DOHH2 (cell line): ENCODE measurements around the gene UGT1A6.

Source experiments
- H3F3A ChIP-seq: fragments of 200-600 bp; sonication (generic), shearing (Covaris generic); 2 replicates; pipeline ENCODE4 v1.6.0; 2016; ENCODE audit warnings: antibody characterized with exemption, mild to moderate bottlenecking; ENCODE audit not compliant: control insufficient read depth, insufficient read depth
- H3K27ac ChIP-seq: fragments of 200-600 bp; sonication (generic); 2 replicates; pipeline ENCODE4 v1.5.1; 2014; ENCODE audit warnings: low read depth, mild to moderate bottlenecking, low read length, moderate library complexity
- H3K27me3 ChIP-seq: fragments of 200-600 bp; sonication (generic); 2 replicates; pipeline ENCODE4 v1.6.1; 2014; ENCODE audit warnings: mild to moderate bottlenecking, low read length, mixed read lengths; ENCODE audit not compliant: control insufficient read depth
- H3K36me3 ChIP-seq: fragments of 200-600 bp; sonication (generic); 2 replicates; pipeline ENCODE4 v1.6.1; 2014; ENCODE audit warnings: mild to moderate bottlenecking, low read length, moderate library complexity, mixed read lengths; ENCODE audit not compliant: control insufficient read depth
- H3K4me1 ChIP-seq: fragments of 200-600 bp; sonication (generic); 2 replicates; pipeline ENCODE4 v1.6.1; 2014; ENCODE audit warnings: mild to moderate bottlenecking, low read length, mixed read lengths; ENCODE audit not compliant: control insufficient read depth
- H3K4me2 ChIP-seq: fragments of 200-600 bp; sonication (generic); 2 replicates; pipeline ENCODE4 v1.6.0; 2014; ENCODE audit warnings: mild to moderate bottlenecking, low read length, moderate library complexity
- H3K4me3 ChIP-seq: fragments of 200-600 bp; sonication (generic); 2 replicates; pipeline ENCODE4 v1.5.1; 2014; ENCODE audit warnings: mild to moderate bottlenecking, low read length, mixed read lengths
- H3K79me2 ChIP-seq: fragments of 200-600 bp; sonication (generic); 2 replicates; pipeline ENCODE4 v1.6.1; 2014; ENCODE audit warnings: mild to moderate bottlenecking, low read length, mixed read lengths; ENCODE audit not compliant: control insufficient read depth
- H3K9me2 ChIP-seq: fragments of 200-600 bp; sonication (generic); replicated peaks from 2 replicates; pipeline ENCODE4 v1.6.1; 2014; ENCODE audit warnings: mild to moderate bottlenecking, low read length, mixed read lengths; ENCODE audit not compliant: control insufficient read depth
- H3K9me3 ChIP-seq: fragments of 200-600 bp; sonication (generic); 2 replicates; pipeline ENCODE4 v1.6.1; 2014; ENCODE audit warnings: antibody characterized with exemption, low read length, mixed read lengths; ENCODE audit not compliant: control insufficient read depth, insufficient read depth
- H4K20me1 ChIP-seq: fragments of 200-600 bp; sonication (generic); 2 replicates; pipeline ENCODE4 v1.6.0; 2014; ENCODE audit warnings: low read depth, mild to moderate bottlenecking, antibody characterized with exemption, low read length, moderate library complexity; ENCODE audit not compliant: control insufficient read depth, insufficient read depth
- EZH2phosphoT487 ChIP-seq: fragments of 200-600 bp; sonication (generic); IDR thresholded peaks from 2 replicates; pipeline ENCODE4 v1.6.1; 2017; ENCODE audit warnings: borderline replicate concordance, mild to moderate bottlenecking, antibody characterized with exemption, low read length, moderate library complexity, mixed read lengths
- TF ChIP-seq, protein P1 (sequence below): fragments of 200-600 bp; sonication (generic); IDR thresholded peaks from one replicate; pipeline ENCODE4 v1.5.1; 2014; ENCODE audit warnings: antibody characterized with exemption, mild to moderate bottlenecking, low read depth, low read length; ENCODE audit not compliant: poor library complexity, severe bottlenecking

UGT1A6 gene

DNA sequence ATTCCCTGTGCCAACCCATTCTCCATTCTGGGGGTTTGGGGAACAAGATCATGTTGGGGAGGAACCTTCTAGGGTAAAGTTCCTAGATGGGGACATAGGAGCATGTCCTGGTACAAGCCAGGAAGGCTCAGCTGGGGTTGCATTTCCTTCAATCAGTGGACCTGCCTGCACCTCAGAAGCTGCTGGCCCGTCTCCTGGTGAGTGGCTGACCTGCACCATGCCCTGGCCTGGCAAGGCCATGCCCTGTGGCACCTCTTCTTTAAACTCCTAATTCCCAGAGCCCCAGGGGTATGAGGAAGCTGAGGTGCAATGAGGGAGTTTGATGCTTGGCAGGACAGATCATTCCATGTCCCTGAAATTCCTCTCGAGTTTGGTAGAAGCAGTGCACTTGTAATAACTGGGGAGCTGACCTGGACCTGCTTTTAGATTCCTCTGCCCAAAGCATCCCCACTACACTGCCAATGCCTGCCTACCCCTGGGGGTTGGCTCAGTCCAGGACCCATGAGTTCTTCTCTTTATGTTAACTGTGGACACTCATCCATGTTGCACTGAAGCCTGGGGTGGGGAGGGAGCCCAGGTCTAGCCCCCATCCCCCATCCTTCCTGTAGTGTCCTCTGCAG, 110.7 kb downstream of the UGT1A6 start:
- TF ChIP-seq EZH2phosphoT487 = no peak
- TF ChIP-seq, protein P1, sequence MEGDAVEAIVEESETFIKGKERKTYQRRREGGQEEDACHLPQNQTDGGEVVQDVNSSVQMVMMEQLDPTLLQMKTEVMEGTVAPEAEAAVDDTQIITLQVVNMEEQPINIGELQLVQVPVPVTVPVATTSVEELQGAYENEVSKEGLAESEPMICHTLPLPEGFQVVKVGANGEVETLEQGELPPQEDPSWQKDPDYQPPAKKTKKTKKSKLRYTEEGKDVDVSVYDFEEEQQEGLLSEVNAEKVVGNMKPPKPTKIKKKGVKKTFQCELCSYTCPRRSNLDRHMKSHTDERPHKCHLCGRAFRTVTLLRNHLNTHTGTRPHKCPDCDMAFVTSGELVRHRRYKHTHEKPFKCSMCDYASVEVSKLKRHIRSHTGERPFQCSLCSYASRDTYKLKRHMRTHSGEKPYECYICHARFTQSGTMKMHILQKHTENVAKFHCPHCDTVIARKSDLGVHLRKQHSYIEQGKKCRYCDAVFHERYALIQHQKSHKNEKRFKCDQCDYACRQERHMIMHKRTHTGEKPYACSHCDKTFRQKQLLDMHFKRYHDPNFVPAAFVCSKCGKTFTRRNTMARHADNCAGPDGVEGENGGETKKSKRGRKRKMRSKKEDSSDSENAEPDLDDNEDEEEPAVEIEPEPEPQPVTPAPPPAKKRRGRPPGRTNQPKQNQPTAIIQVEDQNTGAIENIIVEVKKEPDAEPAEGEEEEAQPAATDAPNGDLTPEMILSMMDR = no peak
- H3K27ac ChIP-seq = no peak overlapping the region
- no peaks in the 10 kb centered on the region for H3F3A ChIP-seq
- no peaks in the 10 kb centered on the region for H3K79me2 ChIP-seq
- no peaks in the 10 kb centered on the region for H3K9me2 ChIP-seq
- H3K36me3 ChIP-seq = no peaks in the 10 kb centered on the region
- H3K4me3 ChIP-seq = no peak overlapping the region
- H4K20me1 ChIP-seq = no peaks in the 10 kb centered on the region
- peaks cover 9% of the 10 kb centered on the region for H3K4me1 ChIP-seq
- no peaks in the 10 kb centered on the region for H3K9me3 ChIP-seq
- no peak overlapping the region for H3K4me2 ChIP-seq
- peaks cover 6% of the 10 kb centered on the region; the same call in 1 of the 2 replicates for H3K27me3 ChIP-seq

DNA sequence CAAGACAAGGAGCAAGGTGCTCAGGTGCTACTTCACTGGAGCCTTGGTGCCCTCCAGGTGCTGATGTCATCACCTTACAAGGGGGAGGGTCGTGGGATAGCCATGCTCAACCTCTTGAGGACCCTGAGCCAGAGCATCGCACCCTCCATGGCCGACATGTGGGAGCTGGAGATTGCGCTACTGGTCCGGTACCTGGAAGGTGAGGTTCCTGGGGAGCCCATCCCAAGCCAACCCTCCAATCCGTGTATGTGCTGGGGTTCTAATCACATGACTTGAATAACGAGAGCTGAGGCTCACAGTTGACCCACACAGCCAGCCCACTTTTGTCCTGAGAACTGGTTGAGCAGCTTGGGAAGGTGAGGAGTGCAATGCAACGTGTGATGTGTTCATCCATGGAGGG, 111.3 kb downstream of the UGT1A6 start:
- no peak overlapping the region for H3K4me3 ChIP-seq
- no peaks in the 10 kb centered on the region for H4K20me1 ChIP-seq
- no peak overlapping the region for H3K27ac ChIP-seq
- H3K4me2 ChIP-seq = no peak overlapping the region
- no peaks in the 10 kb centered on the region for H3K9me3 ChIP-seq
- no peaks in the 10 kb centered on the region for H3K36me3 ChIP-seq
- H3K79me2 ChIP-seq = no peaks in the 10 kb centered on the region
- H3K4me1 ChIP-seq = peaks cover 9% of the 10 kb centered on the region
- TF ChIP-seq EZH2phosphoT487 = no peak
- TF ChIP-seq, protein P1 = no peak
- no peaks in the 10 kb centered on the region for H3K9me2 ChIP-seq
- no peaks in the 10 kb centered on the region for H3F3A ChIP-seq
- peaks cover 9% of the 10 kb centered on the region; the same call in 1 of the 2 replicates for H3K27me3 ChIP-seq

DNA sequence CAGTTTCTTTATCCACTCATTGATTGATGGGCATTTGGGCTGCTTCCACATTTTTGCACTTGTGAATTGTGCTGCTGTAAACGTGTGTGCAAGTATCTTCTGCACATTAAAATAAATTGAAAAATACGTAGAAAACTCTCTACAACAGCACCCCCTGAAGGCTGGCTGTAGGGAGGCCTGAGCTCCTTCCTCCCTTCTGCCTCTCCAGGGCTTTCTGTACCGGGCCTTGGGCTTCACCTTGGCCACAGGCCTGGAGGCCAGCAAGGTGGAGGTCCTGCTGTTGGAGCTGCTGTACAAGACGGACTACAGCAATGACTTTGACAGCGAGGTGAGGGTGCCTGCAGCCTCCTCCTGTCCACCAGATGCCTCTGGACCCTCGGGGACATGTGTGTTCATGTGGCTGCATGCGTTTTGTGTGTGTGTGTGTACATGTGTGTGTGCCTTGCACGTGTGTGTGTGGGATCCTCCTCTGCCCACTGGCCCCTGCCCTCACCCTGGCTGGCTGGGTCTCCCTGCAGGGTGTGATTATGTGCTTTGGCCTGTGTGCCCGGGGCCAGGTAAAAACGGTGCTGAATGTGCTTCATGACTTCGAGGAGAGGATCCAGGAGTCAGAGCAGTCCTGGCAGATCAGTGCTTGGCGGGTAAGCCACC, 114.7 kb downstream of the UGT1A6 start:
- no peaks in the 10 kb centered on the region for H3K4me1 ChIP-seq
- H3K9me3 ChIP-seq = no peaks in the 10 kb centered on the region
- H3K27ac ChIP-seq = no peak overlapping the region
- H3K79me2 ChIP-seq = no peaks in the 10 kb centered on the region
- no peak overlapping the region for H3K4me3 ChIP-seq
- peaks cover 10% of the 10 kb centered on the region for H3K27me3 ChIP-seq
- no peaks in the 10 kb centered on the region for H3F3A ChIP-seq
- no peaks in the 10 kb centered on the region for H3K9me2 ChIP-seq
- no peak overlapping the region for H3K4me2 ChIP-seq
- H3K36me3 ChIP-seq = no peaks in the 10 kb centered on the region
- TF ChIP-seq, protein P1 = no peak
- no peak for TF ChIP-seq EZH2phosphoT487
- no peaks in the 10 kb centered on the region for H4K20me1 ChIP-seq
